HL-60 (cell line): ENCODE results near the gene EIF3A.
"Not testable (repeated sequence)": the region's sequence is repeated elsewhere in the genome, so short reads cannot be mapped to it uniquely, and the experiment has no call there.

Experiments used
- DNase-seq, 2 experiments: peaks; one replicate each; pipeline ENCODE4 v3.0.0-alpha.2; 2010 to 2020; ENCODE audit warnings: low read depth in 1 of 2, low spot score in 1 of 2
- H3K27ac ChIP-seq: fragments of 250-450 bp; sonication (Bioruptor Pico); replicated peaks from 2 replicates; pipeline ENCODE4 v1.5.1; 2020; ENCODE audit warnings: mild to moderate bottlenecking, moderate library complexity
- H3K27me3 ChIP-seq: fragments of 250-450 bp; sonication (Bioruptor Pico); 2 replicates; pipeline ENCODE4 v1.5.1; 2021; ENCODE audit warnings: mild to moderate bottlenecking, moderate library complexity; ENCODE audit not compliant: insufficient read depth, poor library complexity, severe bottlenecking
- H3K4me3 ChIP-seq: replicated peaks from 2 replicates; pipeline ENCODE4 v1.5.1; 2011; ENCODE audit warnings: mild to moderate bottlenecking, control low read depth, low read length; ENCODE audit not compliant: insufficient read depth
- CTCF ChIP-seq: IDR thresholded peaks from one replicate; pipeline ENCODE4 v1.5.1; 2011; ENCODE audit warnings: low read length, control low read depth, inconsistent platforms; ENCODE audit not compliant: insufficient read depth
- GABPA ChIP-seq: IDR thresholded peaks from 2 replicates; pipeline ENCODE4 v1.6.1; 2012; ENCODE audit warnings: low read depth
- POLR2AphosphoS5 ChIP-seq: IDR thresholded peaks from 2 replicates; pipeline ENCODE4 v1.6.1; 2012; ENCODE audit warnings: low read depth
- REST ChIP-seq: IDR thresholded peaks from 2 replicates; pipeline ENCODE4 v1.6.1; 2012; ENCODE audit warnings: low read depth; ENCODE audit not compliant: insufficient replicate concordance
- SPI1 ChIP-seq: IDR thresholded peaks from 2 replicates; pipeline ENCODE4 v1.6.1; 2012; ENCODE audit warnings: low read depth, mild to moderate bottlenecking, borderline replicate concordance

Gene EIF3A

GRCh38 chr10:119028900-119029612 is 51.6 kb downstream of the EIF3A start:
- Histone ChIP-seq H3K27me3 (no peaks in the 10 kb centered on the region), H3K27ac (no peak overlapping the region), H3K4me3 (peak overlapping the region; percentile 44)
- peak; percentile 59 to 81 for DNase-seq
- no peak for TF ChIP-seq CTCF
- TF ChIP-seq POLR2AphosphoS5 = no peak
- no peak for TF ChIP-seq GABPA
- TF ChIP-seq SPI1 = no peak
- TF ChIP-seq REST = no peak

GRCh38 chr10:119028445-119028899 is 52.1 kb downstream of the EIF3A start:
- not testable (repeated sequence) for DNase-seq, H3K27me3 ChIP-seq, H3K4me3 ChIP-seq, H3K27ac ChIP-seq

GRCh38 chr10:119026301-119027110 is 54.1 kb downstream of the EIF3A start:
- Histone ChIP-seq H3K27me3 (no peaks in the 10 kb centered on the region), H3K4me3 (no peak overlapping the region), H3K27ac (no peak overlapping the region)
- no peak for DNase-seq
- TF ChIP-seq POLR2AphosphoS5 (no peak), CTCF (no peak), SPI1 (no peak), GABPA (no peak), REST (no peak)

- H3K27ac ChIP-seq = no peak overlapping the region
- no peak for DNase-seq
- TF ChIP-seq CTCF (no peak), REST (no peak), GABPA (no peak), POLR2AphosphoS5 (no peak), SPI1 (no peak)
- no peaks in the 10 kb centered on the region for H3K27me3 ChIP-seq
- no peak overlapping the region for H3K4me3 ChIP-seq
These were observed 54.8 kb downstream of the EIF3A start for GRCh38 chr10:119025776-119026175.
